ENCODE results near the gene ZG16B.

ZG16B gene

GRCh38 chr16:2846511-2847310 is 16.6 kb downstream of the ZG16B start:
- no peak for DNase-seq

GRCh38 chr16:2848933-2849725 is 19.0 kb downstream of the ZG16B start:
- no peak for DNase-seq

- DNase-seq, result no peak
These were observed 22.1 kb downstream of the ZG16B start for GRCh38 chr16:2852003-2852730.

GRCh38 chr16:2852731-2853507 is 22.8 kb downstream of the ZG16B start:
- no peak for DNase-seq

GRCh38 chr16:2853531-2854073 is 23.5 kb downstream of the ZG16B start:
- DNase-seq, result no peak

- DNase-seq, result no peak
These were observed 24.7 kb downstream of the ZG16B start for GRCh38 chr16:2854700-2855309.

- DNase-seq, result no peak
These were observed 25.4 kb downstream of the ZG16B start for GRCh38 chr16:2855536-2855935.

- no peak for DNase-seq
These were observed 26.1 kb downstream of the ZG16B start for GRCh38 chr16:2856061-2856670.

GRCh38 chr16:2856686-2857450 is 26.8 kb downstream of the ZG16B start:
- DNase-seq, result no peak

GRCh38 chr16:2857451-2858244 is 27.5 kb downstream of the ZG16B start, which contains the start of gene PRSS22:
PRSS22 (minus strand) TSS chr16:2858170; CDS start chr16:2858104, 66 bp downstream.
- no peak for DNase-seq

- no peak for DNase-seq
These were observed 28.3 kb downstream of the ZG16B start for GRCh38 chr16:2858245-2859025.

GRCh38 chr16:2859686-2860265 is 29.7 kb downstream of the ZG16B start:
- DNase-seq, result no peak

GRCh38 chr16:2860826-2861567 is 30.9 kb downstream of the ZG16B start:
- no peak for DNase-seq

GRCh38 chr16:2865651-2866050 is 35.5 kb downstream of the ZG16B start:
- no peak for DNase-seq

GRCh38 chr16:2866431-2866830 is 36.3 kb downstream of the ZG16B start:
- DNase-seq, result no peak

GRCh38 chr16:2867661-2867986 is 37.5 kb downstream of the ZG16B start:
- no peak for DNase-seq

- peak; percentile 96 for DNase-seq
These were observed 38.1 kb downstream of the ZG16B start for GRCh38 chr16:2867987-2868789.
